ENCODE results near the gene PPT1.

PPT1 gene

GRCh38 chr1:40023379-40023944 is 73.6 kb downstream of the PPT1 start:
- DNase-seq: no peak

All from NCI-H2029 treated with DMSO at 0.1 percent for 48 hours (cell line).